ENCODE data around the gene JMJD1C.

GRCh38 chr10:63427013-63427412 lies 38.8 kb downstream of the JMJD1C start:
- TF ChIP-seq CTCF (conservative IDR thresholded peaks at IDR 0.05; ENCODE audit: low read length) (no peak), EZH2phosphoT487 (IDR thresholded peaks at IDR 0.05; ENCODE audit: borderline replicate concordance) (no peak)

Measured in Loucy (cell line).